Measurements from ENCODE around the gene PTGR3.

PTGR3 gene

GRCh38 chr18:75159238-75159518 is 49.8 kb downstream of the PTGR3 start:
- TF ChIP-seq, protein P1, sequence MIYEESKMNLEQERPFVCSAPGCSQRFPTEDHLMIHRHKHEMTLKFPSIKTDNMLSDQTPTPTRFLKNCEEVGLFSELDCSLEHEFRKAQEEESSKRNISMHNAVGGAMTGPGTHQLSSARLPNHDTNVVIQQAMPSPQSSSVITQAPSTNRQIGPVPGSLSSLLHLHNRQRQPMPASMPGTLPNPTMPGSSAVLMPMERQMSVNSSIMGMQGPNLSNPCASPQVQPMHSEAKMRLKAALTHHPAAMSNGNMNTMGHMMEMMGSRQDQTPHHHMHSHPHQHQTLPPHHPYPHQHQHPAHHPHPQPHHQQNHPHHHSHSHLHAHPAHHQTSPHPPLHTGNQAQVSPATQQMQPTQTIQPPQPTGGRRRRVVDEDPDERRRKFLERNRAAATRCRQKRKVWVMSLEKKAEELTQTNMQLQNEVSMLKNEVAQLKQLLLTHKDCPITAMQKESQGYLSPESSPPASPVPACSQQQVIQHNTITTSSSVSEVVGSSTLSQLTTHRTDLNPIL (CRISPR knock-in tag; IDR thresholded peaks at IDR 0.05; ENCODE audit: low read depth) = no peak
- no peak for TF ChIP-seq ZFP30 (CRISPR knock-in tag; IDR thresholded peaks at IDR 0.05)
- TF ChIP-seq TCF4 (CRISPR knock-in tag; IDR thresholded peaks at IDR 0.05; ENCODE audit: borderline replicate concordance) = no peak
- TF ChIP-seq SNAI2 (CRISPR knock-in tag; IDR thresholded peaks at IDR 0.05) = no peak
- no peak for TF ChIP-seq ESRRG (CRISPR knock-in tag; IDR thresholded peaks at IDR 0.05)
- TF ChIP-seq ZNF565 (CRISPR knock-in tag; conservative IDR thresholded peaks at IDR 0.05; ENCODE audit: low read depth) = no peak
- no peak for TF ChIP-seq RARB (CRISPR knock-in tag; IDR thresholded peaks at IDR 0.05)
- TF ChIP-seq ZNF8 (CRISPR knock-in tag; IDR thresholded peaks at IDR 0.05) = no peak
- no peak for TF ChIP-seq ISL1 (CRISPR knock-in tag; IDR thresholded peaks at IDR 0.05)
- no peak for TF ChIP-seq TOX (CRISPR knock-in tag; IDR thresholded peaks at IDR 0.05; ENCODE audit: borderline replicate concordance)
- no peak for TF ChIP-seq CSDC2 (CRISPR knock-in tag; IDR thresholded peaks at IDR 0.05)
- TF ChIP-seq ZFP3 (CRISPR knock-in tag; IDR thresholded peaks at IDR 0.05) = no peak
- TF ChIP-seq CSRNP3 (CRISPR knock-in tag; IDR thresholded peaks at IDR 0.05) = no peak
- TF ChIP-seq TSHZ2 (CRISPR knock-in tag; IDR thresholded peaks at IDR 0.05) = no peak
- TF ChIP-seq ZNF70 (CRISPR knock-in tag; IDR thresholded peaks at IDR 0.05) = no peak
- no peak for TF ChIP-seq GLIS3 (CRISPR knock-in tag; IDR thresholded peaks at IDR 0.05)
- no peak for TF ChIP-seq PPARA (CRISPR knock-in tag; IDR thresholded peaks at IDR 0.05; ENCODE audit: borderline replicate concordance)
- no peak for TF ChIP-seq ZC3H10 (CRISPR knock-in tag; IDR thresholded peaks at IDR 0.05)

More at GRCh38 chr18:75159238-75159518, 49.8 kb downstream of the PTGR3 start:
- no peak for ATAC-seq

Data from SK-N-SH treated with all-trans-retinoic acid at 6 μM for 48 hours (cell line).